ENCODE measurements around the gene GASK1A.
"Not testable (repeated sequence)": the region's sequence is repeated elsewhere in the genome, so short reads cannot be mapped to it uniquely, and the experiment has no call there.

The GASK1A gene

GRCh38 chr3:43031889-43032545 lies 52.9 kb downstream of the GASK1A start:
- DNase-seq (ENCODE audit: low read depth): no peak

DNA sequence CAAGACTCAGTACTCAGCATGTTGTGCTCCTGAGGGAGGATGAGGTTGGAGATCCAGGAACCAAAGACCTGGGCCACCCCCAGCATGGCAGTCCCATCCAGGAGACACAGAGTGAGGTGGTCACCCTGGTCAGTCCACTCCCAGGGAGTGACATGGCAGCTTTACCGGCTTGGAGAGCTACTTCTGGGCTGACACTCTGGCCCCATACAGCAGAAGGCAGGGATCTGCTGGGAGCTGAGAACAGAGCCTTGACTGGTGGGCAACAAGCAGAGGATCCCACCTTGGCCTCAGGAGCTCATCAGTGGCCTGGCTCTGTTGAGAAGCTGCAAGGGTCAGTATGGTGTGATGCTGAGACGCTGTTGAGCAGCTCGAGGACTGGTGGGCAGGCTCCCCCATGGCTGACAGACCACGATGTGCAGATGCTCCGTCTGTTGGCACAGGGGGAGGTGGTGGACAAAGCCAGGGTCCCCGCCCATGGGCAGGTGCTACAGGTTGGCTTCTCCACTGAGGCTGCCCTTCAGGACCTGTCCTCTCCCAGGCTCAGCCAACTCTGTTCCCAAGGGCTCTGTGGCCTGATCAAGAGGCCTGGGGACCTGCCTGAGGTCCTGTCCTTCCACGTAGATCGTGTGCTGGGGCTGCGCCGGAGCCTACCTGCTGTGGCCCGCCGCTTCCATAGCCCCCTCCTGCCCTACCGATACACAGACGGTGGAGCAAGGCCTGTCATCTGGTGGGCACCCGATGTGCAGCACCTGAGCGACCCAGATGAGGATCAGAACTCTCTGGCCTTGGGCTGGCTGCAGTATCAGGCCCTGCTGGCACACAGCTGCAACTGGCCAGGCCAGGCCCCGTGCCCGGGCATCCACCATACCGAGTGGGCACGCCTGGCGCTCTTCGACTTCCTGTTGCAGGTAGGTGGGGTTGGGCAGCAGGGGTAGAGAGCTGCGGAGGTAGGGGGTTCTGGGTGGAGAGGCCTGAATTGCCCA lies 53.8 kb downstream of the GASK1A start:
- DNase-seq (ENCODE audit: low read depth): no peak

DNA sequence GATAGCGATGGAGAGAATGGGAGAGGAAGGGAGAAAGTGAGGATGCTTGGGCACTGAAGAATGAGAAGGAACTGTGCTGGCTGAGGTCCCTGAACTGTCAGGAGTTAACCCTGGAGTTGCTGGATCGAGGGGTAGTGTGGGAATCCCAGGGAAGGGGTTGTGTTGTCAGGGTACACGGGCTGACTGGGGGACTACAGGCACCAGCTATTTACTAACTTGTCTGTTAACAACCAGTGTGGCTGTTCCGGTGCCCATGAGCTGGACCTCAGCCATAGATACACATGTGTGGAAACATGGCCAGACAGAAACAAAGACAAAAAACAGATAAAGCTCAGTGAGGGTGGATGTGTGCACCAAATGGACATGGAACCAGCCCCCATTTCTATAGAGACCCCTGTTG lies 55.1 kb downstream of the GASK1A start:
- DNase-seq (ENCODE audit: low read depth): no peak

- DNase-seq (ENCODE audit: low read depth): no peak
Observed at GRCh38 chr3:43034911-43035310, 55.8 kb downstream of the GASK1A start.

DNA sequence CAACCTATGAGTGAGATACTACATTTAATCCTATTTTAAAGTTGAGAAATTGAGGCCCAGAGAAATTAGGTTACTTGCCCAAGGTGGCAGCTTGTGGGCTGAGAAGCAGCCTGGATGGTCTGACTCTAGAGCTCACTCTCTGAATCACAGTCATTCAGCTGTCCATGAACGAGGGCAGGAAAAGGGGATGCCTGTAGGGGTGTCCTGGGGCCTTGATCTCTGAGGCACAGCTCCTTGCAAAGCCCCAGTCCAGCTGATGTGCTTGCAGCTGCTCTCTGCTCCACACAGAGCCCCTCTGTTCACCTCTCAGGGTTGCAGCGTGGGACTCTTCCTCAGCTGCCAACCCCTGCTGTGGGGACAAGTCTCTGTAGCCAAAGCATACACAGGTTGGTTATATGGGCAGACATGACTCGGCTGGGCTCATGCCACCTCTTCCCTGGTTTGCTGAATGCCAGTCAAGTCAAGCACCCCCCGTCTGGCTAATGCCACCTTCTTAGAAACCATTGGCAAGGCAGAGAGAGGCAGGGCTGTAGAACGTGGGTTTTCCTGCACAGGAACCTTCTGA lies 56.8 kb downstream of the GASK1A start:
- DNase-seq (ENCODE audit: low read depth): no peak

DNA sequence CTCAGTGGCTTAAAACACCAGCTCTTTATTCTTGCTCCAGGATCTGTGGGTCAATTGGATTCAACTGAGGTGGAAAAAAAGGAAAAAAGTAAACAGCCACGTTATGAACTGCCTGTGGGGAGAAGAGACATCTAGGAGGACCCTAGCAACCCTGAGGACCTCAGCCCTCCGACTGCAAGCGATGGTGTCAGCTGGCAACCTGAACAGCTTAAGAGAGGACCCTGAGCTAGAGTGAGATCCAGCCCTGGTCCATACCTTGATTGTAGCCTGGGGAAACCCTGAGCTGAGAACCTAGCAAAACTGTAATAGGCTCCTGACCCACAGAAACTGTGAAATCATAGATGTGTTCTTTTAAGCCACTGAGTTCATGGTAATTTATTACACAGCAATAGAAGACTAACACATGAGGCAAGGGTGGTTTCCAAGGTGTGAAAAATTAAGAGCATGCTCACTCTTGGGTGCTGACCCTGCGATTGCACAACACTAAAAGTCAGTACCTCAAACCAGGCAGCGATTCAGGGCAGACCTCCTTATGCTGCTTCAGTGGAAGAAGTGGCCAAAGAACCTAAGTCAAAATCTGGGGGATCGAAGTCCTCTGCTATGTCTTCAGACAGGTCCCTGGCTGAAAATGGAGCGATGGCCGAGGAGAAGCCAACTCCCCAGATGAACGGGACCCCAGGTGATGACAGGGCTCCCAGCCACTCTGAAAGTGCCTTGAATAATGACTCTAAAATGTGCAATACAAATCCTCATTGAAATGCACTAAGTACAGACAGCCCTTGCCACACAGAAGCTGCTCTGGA lies 57.7 kb downstream of the GASK1A start:
- no peak for DNase-seq (ENCODE audit: low read depth)

DNA sequence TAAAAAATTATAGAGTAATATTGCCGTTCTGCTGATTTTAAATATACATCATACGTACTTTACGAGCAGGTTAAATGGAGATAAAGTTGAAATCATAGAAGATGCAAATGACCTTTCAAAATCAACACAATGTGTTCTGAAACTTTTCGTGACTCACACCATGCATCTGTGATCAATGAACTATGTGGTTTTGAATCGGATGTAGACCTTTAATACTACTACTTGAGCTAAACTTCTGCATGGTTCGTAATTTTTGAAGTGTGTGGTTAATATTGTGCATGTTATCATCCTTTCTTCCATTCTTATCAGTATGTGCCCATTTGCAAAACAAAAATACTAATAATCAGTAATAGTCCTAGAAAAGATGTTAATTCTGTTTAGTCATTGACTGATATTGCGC lies 58.9 kb downstream of the GASK1A start:
- no peak for DNase-seq (ENCODE audit: low read depth)

DNA sequence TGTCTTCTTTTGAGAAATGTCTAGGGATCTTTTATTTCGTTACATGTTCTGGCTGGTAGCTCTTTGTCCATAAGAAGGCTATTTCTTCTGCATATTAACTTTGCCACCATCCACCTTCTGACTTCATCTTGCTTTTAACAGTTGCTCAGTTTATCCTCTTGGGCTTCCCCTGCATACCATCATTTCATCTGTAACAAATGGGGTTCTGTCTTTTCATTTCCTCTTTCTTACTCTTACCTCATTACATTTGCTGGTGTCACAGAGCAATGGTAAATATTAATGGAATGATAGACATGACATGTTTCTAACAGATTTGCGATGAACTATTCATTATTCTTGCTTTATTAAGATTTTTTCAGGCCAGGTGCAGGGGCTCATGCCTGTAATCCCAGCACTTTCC lies 62.4 kb downstream of the GASK1A start:
- DNase-seq (ENCODE audit: low read depth): no peak

GRCh38 chr3:43043071-43043766 lies 64.1 kb downstream of the GASK1A start:
- no peak for DNase-seq (ENCODE audit: low read depth)

DNA sequence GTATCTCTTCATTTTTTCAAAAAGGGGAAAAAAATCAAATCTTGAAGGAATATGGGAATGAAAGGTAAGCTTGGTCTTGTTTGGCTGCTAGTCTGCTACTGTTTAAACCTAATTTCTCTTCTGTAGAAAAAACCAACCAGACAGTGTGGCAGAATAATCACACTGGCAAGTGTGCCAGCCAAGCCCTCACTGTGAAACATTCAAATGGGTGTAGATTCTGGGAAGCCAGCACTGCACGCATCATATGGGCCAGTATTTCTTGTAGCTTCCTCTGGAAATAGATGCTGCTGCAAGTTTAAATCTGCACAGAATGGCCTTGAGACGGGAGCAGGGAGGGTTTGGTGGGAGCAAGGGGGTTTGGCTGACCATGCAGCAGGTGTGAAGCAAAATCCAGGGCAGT lies 64.7 kb downstream of the GASK1A start:
- DNase-seq (ENCODE audit: low read depth): no peak

GRCh38 chr3:43045079-43045478 lies 66.0 kb downstream of the GASK1A start:
- not testable (repeated sequence) for DNase-seq (ENCODE audit: low read depth)

DNA sequence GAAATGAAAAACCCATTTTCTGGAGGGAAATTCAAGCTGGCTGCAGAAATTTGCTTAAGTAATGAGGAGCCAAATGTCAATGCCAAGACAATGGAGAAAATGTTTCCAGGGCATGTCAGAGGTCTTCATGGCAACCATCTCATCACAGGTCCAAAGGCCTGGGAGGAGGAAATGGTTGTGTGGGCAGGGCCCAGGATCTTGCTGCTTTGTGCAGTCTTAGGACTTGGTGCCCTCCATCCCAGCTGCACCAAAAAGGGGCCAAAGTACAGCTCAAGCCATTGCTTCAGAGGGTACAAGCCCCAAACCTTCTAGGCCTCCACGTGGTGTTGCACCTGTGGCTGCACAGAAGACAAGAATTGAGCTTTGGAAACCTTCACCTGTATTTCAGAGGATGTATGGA lies 67.5 kb downstream of the GASK1A start:
- no peak for DNase-seq (ENCODE audit: low read depth)

- no peak for DNase-seq (ENCODE audit: low read depth)
Observed at GRCh38 chr3:43048470-43048869, 69.4 kb downstream of the GASK1A start.

DNA sequence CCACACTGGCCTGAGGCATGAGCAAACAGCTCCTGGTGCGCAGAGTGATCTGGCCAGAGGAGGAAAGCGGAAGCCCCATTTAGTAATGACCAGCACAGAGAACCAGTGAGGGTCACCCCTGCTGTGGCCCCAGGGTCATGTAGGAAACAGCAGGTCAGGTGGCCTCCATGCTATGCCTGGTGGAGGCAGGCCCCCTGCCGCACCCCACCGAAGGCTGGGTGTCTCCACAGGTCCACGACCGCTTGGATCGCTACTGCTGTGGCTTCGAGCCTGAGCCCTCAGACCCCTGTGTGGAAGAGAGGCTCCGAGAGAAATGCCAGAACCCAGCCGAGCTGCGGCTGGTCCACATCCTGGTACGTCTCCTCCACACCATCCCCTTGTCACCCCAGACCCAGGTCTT lies 74.2 kb downstream of the GASK1A start:
- no peak for DNase-seq (ENCODE audit: low read depth)

DNA sequence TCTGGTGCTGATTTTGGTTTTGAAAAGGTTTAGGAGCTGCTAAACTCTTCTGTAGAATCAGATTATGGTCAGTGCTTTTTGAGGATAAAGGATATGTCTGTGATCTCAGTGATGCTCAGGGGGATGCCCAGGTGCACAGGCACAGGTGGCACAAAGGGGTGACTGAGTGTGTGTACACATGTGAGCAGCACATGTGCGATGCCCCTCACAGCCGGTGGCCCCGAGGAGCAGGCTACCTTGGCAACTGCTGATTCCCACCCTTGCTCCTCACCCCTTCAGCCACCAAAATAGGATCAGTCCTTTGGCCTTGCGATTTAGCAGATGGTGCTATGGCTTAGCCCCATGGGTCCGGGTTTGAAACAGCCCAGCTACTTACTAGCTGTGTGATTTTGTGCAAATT lies 75.6 kb downstream of the GASK1A start:
- DNase-seq (ENCODE audit: low read depth): no peak

- no peak for DNase-seq (ENCODE audit: low read depth)
Observed at GRCh38 chr3:43055393-43055792, 76.3 kb downstream of the GASK1A start.

- DNase-seq (ENCODE audit: low read depth): no peak
Observed at GRCh38 chr3:43055806-43056770, 77.0 kb downstream of the GASK1A start.

GRCh38 chr3:43059456-43059855 lies 80.3 kb downstream of the GASK1A start:
- DNase-seq (ENCODE audit: low read depth): no peak

DNA sequence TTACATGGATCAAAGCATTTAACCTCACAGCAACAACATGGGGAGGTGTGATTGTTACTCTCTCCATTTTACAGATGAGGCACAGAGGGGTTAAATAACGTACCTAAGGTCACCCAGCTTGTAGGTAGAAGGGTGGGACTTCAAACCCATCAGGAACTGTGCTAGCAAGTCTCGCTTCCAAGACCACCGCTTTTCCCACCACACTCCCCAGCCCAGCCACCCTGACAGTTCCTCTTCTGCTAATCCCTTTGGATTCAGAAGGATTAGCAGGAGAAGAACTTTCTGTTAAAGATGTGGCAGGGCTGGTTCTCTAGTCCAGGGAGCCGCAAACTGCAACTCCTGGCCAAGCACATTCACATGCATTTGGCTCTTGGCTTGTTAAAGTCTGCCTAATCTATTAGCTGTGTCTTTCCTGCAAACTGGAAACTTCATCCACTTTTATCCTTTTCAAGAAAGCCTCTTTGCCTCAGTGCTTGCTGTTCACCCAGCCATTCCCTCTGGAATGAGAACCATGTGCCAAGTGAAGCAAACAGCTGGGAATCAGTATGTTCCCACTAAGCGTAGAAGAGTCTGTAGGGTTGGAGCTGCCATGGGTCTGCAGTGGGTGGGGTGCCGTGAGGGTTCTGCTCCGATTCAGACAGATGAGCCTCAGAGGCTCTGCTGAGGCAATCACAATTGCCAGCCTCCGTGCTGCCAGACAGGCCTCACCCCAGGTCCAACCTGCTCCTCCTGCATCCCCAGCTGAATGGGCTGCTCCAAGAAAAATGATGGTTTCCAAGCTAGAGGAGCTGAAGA lies 82.2 kb downstream of the GASK1A start:
- DNase-seq (ENCODE audit: low read depth): no peak
